ENCODE results near the gene GLRX. TPM values are rescaled to one million over a fixed set of nuclear protein-coding genes. Genes with fewer than 3 reads are reported as not detected.
A peak's percentile ranks its signal among the peaks of the same experiment; 100 is the strongest.

GLRX gene
- total RNA-seq, 1 experiment from 2014 or later, result 119 TPM

DNA sequence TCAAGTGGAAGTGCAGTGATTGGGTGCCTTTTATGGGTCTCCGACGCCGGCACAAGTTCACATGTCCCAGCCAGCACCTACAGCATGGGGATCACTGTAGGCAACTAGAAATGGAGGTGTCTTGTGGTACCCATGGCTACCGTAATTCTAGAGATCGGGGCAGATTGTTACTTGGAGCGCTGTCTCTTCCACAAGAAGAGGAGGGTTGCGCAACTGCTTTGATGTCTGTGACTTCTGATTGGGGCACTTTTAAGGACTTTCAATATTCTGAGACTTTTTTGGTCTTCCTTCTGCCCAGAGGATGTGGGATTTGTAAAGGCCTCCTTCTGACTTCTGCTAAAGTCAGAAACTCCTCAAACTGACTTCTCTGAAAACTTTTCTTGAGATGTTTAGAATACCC lies 41.9 kb downstream of the GLRX start:
- no peak for DNase-seq (ENCODE audit: low read depth)

DNA sequence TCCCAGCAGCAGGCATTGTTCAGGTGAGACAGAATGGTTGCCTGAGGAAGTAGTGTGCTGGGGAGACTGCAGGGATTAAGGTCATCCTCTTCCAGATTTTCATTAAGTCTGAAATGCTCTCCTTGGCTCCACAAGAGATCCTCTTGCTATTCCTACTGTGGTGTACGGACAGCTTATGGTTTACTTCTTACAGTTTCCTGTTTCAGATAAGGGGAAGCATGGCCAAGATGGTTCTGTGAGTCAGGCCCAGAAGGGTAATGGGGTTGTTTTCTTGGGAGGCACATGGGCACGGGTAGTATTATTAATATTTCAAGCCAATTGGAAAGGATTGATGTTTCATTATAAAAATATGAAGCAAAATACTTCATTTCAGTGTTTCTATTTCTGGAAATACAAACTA lies 42.9 kb downstream of the GLRX start:
- no peak for DNase-seq (ENCODE audit: low read depth)

GRCh38 chr5:95778713-95779436 lies 43.7 kb downstream of the GLRX start:
- no peak for DNase-seq (ENCODE audit: low read depth)

- DNase-seq (ENCODE audit: low read depth), result no peak
Measured at GRCh38 chr5:95777441-95777840, 45.1 kb downstream of the GLRX start.

GRCh38 chr5:95773335-95774059 lies 49.0 kb downstream of the GLRX start:
- peak; percentile 62 for DNase-seq (ENCODE audit: low read depth)

GRCh38 chr5:95771892-95772291 lies 50.6 kb downstream of the GLRX start:
- no peak for DNase-seq (ENCODE audit: low read depth)

GRCh38 chr5:95770830-95771708 lies 51.5 kb downstream of the GLRX start:
- DNase-seq (ENCODE audit: low read depth), result no peak

- DNase-seq (ENCODE audit: low read depth), result no peak
Measured at GRCh38 chr5:95768731-95769130, 53.8 kb downstream of the GLRX start.

- DNase-seq (ENCODE audit: low read depth), result no peak
Measured at GRCh38 chr5:95763941-95764340, 58.6 kb downstream of the GLRX start.

Other genes starting within 250 kb of the GLRX start
- 1.3 and 1.6 TPM in 2 replicates for gene GPR150, start 202.6 kb downstream of the GLRX start, total RNA-seq (2014; rRNA removed)
- gene RFESD, start 175.9 kb downstream of the GLRX start, total RNA-seq (2014; rRNA removed), result 1.9 TPM in 2 replicates
- gene SPATA9, start 139.7 kb downstream of the GLRX start, total RNA-seq (2014; rRNA removed), result 1.4 and 1.7 TPM in 2 replicates
- gene RHOBTB3, start 91.4 kb downstream of the GLRX start, total RNA-seq (2014; rRNA removed), result 285 and 300 TPM in 2 replicates
- 76.3 and 84.1 TPM in 2 replicates for gene ELL2, start 139.1 kb upstream of the GLRX start, total RNA-seq (2014; rRNA removed)

Data from LHCN-M2 (cell line).